ENCODE measurements around the gene CTAGE15.
"Not testable (repeated sequence)": the region's sequence is repeated elsewhere in the genome, so short reads cannot be mapped to it uniquely, and the experiment has no call there.

CTAGE15 gene

DNA sequence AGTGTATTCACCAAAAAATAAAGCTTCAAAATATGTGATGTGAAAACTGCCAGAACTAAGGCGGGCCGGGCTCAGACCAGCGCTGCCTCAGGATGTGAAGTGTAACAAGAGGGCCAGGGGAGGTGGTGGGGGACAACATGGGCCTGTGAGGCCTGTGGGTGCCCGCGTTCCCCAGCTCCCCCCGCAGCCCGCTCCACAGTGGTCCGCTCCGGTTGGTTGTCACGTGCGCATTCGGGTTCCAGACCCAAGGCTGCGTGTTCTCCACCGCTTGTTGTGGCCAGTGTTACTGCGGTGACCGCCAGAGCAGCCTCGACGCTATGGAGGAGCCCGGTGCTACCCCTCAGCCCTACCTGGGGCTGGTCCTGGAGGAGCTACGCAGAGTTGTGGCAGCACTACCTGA, at the start of gene CTAGE15:
Gene CTAGE15, plus strand, starts transcription at position 301 of the 400 bp plus-strand sequence. Its CDS starts 17 bp downstream, at position 318.
- H3K27ac Mint-ChIP-seq: not testable (repeated sequence)

GRCh38 chr7:143522309-143522916, 49.2 kb upstream of the CTAGE15 start:
- H3K4me3 Mint-ChIP-seq; H3K27me3 Mint-ChIP-seq; H3K9me3 Mint-ChIP-seq; H3K4me1 Mint-ChIP-seq; DNase-seq; ATAC-seq; H3K36me3 Mint-ChIP-seq (ENCODE audit: low read depth); H3K27ac Mint-ChIP-seq: not testable (repeated sequence)

More for the DNA sequence above, at the start of gene CTAGE15:
- not testable (repeated sequence) for H3K9me3 Mint-ChIP-seq; H3K36me3 Mint-ChIP-seq (ENCODE audit: low read depth); H3K4me3 Mint-ChIP-seq; DNase-seq; ATAC-seq; H3K4me1 Mint-ChIP-seq; H3K27me3 Mint-ChIP-seq

- H3K36me3 Mint-ChIP-seq (ENCODE audit: low read depth); ATAC-seq; DNase-seq; H3K27ac Mint-ChIP-seq; H3K9me3 Mint-ChIP-seq; H3K4me3 Mint-ChIP-seq; H3K4me1 Mint-ChIP-seq; H3K27me3 Mint-ChIP-seq: not testable (repeated sequence)
Observed at GRCh38 chr7:143531169-143531926, 40.3 kb upstream of the CTAGE15 start.

DNA sequence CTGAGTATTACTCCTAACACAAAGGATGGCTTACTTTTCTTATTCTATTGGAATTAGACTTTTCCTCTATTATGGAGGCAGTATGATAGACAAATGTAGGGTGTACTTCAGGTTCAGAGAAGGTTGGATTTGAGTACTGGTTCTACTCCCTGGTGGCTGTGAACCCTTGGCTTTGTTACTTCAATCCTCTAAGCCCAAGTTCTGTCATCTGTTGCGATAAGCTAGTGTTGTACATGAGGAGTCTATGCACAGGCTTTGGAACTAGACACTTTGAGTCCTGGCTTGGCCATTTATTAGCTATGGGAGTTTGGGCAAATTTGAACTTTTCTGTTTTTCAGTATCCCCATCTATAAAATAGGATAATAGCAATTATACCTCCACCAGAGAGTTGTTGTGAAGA, 39.7 kb upstream of the CTAGE15 start:
- not testable (repeated sequence) for H3K27me3 Mint-ChIP-seq; ATAC-seq; H3K36me3 Mint-ChIP-seq (ENCODE audit: low read depth); H3K4me3 Mint-ChIP-seq; H3K27ac Mint-ChIP-seq; DNase-seq; H3K4me1 Mint-ChIP-seq; H3K9me3 Mint-ChIP-seq

DNA sequence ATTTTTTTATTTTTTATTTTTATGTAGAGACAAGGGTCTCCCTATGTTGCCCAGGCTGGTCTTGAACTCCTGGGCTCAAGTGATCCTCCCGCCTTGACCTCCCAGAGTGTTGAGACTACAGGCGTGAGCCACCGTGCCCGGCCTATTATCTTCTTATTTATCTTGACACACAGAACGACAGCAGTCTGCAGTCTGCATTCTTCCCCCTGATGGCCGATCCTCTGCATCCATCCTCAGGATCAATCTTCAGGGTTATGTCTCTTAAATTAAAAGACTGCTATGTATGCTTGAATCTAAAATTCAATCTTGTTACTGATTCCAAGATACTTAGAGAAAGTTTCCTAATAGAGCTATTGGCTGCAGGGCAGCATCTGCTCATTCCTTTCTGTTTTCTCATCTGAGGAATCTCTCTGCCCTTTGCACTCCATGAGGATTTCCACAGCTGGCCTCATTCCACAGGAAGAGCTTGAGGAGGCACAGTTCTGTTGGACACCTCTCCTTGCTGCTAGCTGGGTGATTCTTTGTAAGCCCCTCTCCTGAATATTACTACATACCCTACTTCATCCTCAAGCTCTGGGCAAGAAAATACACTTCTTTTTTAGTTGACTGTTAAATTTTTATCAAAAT, 38.3 kb upstream of the CTAGE15 start:
- not testable (repeated sequence) for H3K9me3 Mint-ChIP-seq; H3K4me1 Mint-ChIP-seq; H3K4me3 Mint-ChIP-seq; ATAC-seq; H3K27me3 Mint-ChIP-seq; H3K36me3 Mint-ChIP-seq (ENCODE audit: low read depth); H3K27ac Mint-ChIP-seq; DNase-seq

- not testable (repeated sequence) for H3K27me3 Mint-ChIP-seq; DNase-seq; H3K4me3 Mint-ChIP-seq; H3K9me3 Mint-ChIP-seq; H3K4me1 Mint-ChIP-seq; H3K36me3 Mint-ChIP-seq (ENCODE audit: low read depth); H3K27ac Mint-ChIP-seq
- ATAC-seq: peak; percentile 63
Observed at GRCh38 chr7:143536443-143536842, 35.2 kb upstream of the CTAGE15 start.

DNA sequence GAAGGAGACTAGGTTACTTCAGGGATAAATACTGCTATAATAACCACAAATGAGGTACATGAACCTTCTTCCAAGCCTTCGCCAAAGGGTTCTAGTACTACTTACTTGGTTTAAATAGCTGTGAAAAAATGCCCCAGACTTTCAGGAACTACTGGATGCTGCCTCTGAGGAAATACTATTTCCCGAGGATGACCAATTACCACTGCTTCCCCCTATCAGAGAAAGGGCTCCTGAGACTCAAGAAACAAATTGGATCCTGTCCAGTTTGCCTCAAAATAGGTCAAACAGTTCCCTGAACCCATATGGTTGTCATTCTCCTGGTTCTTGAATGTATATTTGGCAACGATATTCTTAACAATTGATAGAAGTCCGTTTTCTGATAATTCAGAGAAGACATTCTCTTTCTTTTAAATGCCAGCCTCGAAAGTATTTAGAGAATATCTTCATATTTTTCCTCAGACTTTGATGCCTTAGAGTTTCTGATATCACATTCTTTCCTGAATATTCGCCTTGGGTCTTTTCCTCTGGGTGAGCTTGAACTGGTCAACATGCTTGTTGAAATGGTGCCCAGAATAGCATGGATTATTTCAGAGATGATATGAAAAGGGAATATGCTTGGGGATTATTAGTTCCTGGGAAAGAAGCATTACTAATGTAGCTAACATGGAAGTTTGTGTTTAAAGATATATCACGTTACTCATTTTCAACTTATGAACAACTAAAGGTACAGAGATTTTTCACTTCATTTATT, 28.1 kb upstream of the CTAGE15 start:
- not testable (repeated sequence) for DNase-seq; H3K4me3 Mint-ChIP-seq; H3K9me3 Mint-ChIP-seq; H3K27ac Mint-ChIP-seq; ATAC-seq; H3K36me3 Mint-ChIP-seq (ENCODE audit: low read depth); H3K27me3 Mint-ChIP-seq; H3K4me1 Mint-ChIP-seq

- not testable (repeated sequence) for H3K36me3 Mint-ChIP-seq (ENCODE audit: low read depth); H3K27me3 Mint-ChIP-seq; H3K9me3 Mint-ChIP-seq; DNase-seq; ATAC-seq; H3K4me1 Mint-ChIP-seq; H3K27ac Mint-ChIP-seq; H3K4me3 Mint-ChIP-seq
Observed at GRCh38 chr7:143555968-143556367, 15.6 kb upstream of the CTAGE15 start.

GRCh38 chr7:143563306-143563705, 8.3 kb upstream of the CTAGE15 start:
- H3K4me3 Mint-ChIP-seq; H3K9me3 Mint-ChIP-seq; H3K4me1 Mint-ChIP-seq; DNase-seq; H3K27me3 Mint-ChIP-seq; H3K36me3 Mint-ChIP-seq (ENCODE audit: low read depth); H3K27ac Mint-ChIP-seq: not testable (repeated sequence)
- ATAC-seq: peak; percentile 46

GRCh38 chr7:143566001-143566400, 5.6 kb upstream of the CTAGE15 start:
- not testable (repeated sequence) for ATAC-seq; H3K4me3 Mint-ChIP-seq; H3K27me3 Mint-ChIP-seq; H3K9me3 Mint-ChIP-seq; DNase-seq; H3K36me3 Mint-ChIP-seq (ENCODE audit: low read depth); H3K27ac Mint-ChIP-seq; H3K4me1 Mint-ChIP-seq

DNA sequence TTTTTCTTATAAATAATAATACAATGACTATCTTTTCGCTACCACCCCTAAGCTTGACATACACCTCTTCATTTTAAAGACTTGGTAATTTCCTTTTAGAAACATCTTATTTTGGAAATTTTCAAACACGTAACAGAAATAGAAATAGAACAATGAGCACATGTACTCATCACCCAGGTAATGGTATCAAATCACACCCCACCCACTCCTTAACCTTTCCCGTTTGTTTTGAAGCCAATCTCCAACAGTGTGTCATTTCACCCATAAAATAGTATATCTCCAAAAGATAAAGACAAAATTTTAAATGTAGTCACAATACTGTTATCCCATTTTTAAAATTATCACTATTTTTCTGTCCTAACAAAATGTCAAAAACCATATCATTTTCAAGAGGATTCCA, 16.6 kb downstream of the CTAGE15 start:
- H3K9me3 Mint-ChIP-seq; H3K4me1 Mint-ChIP-seq; H3K4me3 Mint-ChIP-seq; H3K27ac Mint-ChIP-seq; DNase-seq; H3K36me3 Mint-ChIP-seq (ENCODE audit: low read depth); H3K27me3 Mint-ChIP-seq: not testable (repeated sequence)
- ATAC-seq: peak; percentile 52

- not testable (repeated sequence) for H3K9me3 Mint-ChIP-seq; H3K27me3 Mint-ChIP-seq; H3K4me1 Mint-ChIP-seq; DNase-seq; H3K36me3 Mint-ChIP-seq (ENCODE audit: low read depth); H3K4me3 Mint-ChIP-seq; H3K27ac Mint-ChIP-seq; ATAC-seq
Observed at GRCh38 chr7:143589897-143590296, 18.3 kb downstream of the CTAGE15 start.

DNA sequence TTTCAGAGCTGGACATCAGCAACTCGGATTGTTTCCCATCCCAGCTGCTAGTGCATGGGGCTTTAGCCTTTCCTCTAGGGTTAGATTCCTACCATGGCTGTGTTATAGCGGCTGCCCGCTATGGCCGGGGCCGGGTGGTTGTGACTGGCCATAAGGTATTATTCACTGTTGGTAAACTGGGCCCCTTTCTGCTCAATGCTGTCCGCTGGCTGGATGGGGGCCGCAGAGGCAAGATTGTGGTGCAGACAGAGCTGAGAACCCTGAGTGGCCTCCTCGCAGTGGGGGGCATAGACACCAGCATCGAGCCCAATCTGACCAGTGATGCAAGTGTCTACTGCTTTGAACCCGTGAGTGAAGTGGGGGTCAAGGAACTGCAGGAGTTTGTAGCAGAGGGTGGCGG, 26.5 kb downstream of the CTAGE15 start:
- H3K27me3 Mint-ChIP-seq; ATAC-seq; H3K4me3 Mint-ChIP-seq; H3K9me3 Mint-ChIP-seq; H3K36me3 Mint-ChIP-seq (ENCODE audit: low read depth); H3K4me1 Mint-ChIP-seq; H3K27ac Mint-ChIP-seq; DNase-seq: not testable (repeated sequence)

DNA sequence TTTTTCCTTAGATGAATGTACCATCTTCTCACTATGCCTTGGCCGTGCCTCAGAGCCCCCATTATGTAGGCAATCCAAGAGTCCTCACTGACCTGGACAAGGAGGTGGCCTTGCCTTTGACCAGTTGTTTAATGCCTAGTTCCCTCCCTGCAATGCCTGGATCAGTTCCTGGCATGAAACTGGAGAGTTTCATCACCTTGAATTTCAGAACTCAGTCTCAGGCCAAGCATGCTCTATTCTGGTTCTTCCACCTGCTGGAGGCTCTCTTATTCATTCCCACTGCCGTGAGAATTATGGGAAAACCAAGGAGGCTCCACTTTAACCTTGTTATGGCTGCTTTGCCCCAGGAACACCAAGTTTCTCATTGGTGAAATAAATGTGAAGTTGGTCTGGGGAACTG, 31.9 kb downstream of the CTAGE15 start:
- not testable (repeated sequence) for ATAC-seq; H3K9me3 Mint-ChIP-seq; H3K4me3 Mint-ChIP-seq; H3K4me1 Mint-ChIP-seq; H3K27ac Mint-ChIP-seq; DNase-seq; H3K27me3 Mint-ChIP-seq; H3K36me3 Mint-ChIP-seq (ENCODE audit: low read depth)

- H3K4me3 Mint-ChIP-seq, H3K27ac Mint-ChIP-seq: not testable (repeated sequence)
Observed at GRCh38 chr7:143606088-143606487, 34.5 kb downstream of the CTAGE15 start.

More at GRCh38 chr7:143606088-143606487, 34.5 kb downstream of the CTAGE15 start:
- not testable (repeated sequence) for H3K9me3 Mint-ChIP-seq; DNase-seq; H3K36me3 Mint-ChIP-seq (ENCODE audit: low read depth); H3K27me3 Mint-ChIP-seq; H3K4me1 Mint-ChIP-seq; ATAC-seq
